ENCODE measurements around the gene CDK14.

GRCh38 chr7:91067242-91067641 lies 471.1 kb downstream of the CDK14 start:
- TF ChIP-seq CTCF (IDR thresholded peaks at IDR 0.05) (no peak), POLR2A (IDR thresholded peaks at IDR 0.05) (no peak), EP300 (IDR thresholded peaks at IDR 0.05) (no peak)
